ENCODE measurements around the gene HIPK3.

Gene HIPK3

GRCh38 chr11:33394431-33395109, 137.4 kb downstream of the HIPK3 start:
- DNase-seq (ENCODE audit: low spot score), result no peak

GRCh38 chr11:33396361-33396760, 139.2 kb downstream of the HIPK3 start:
- DNase-seq (ENCODE audit: low spot score), result no peak

GRCh38 chr11:33399421-33399820, 142.2 kb downstream of the HIPK3 start:
- no peak for DNase-seq (ENCODE audit: low spot score)

- DNase-seq (ENCODE audit: low spot score), result no peak
Observed at GRCh38 chr11:33402066-33402465, 144.9 kb downstream of the HIPK3 start.

- no peak for DNase-seq (ENCODE audit: low spot score)
Observed at GRCh38 chr11:33403344-33403743, 146.2 kb downstream of the HIPK3 start.

GRCh38 chr11:33405834-33406602, 148.8 kb downstream of the HIPK3 start:
- no peak for DNase-seq (ENCODE audit: low spot score)

Data from hematopoietic multipotent progenitor cell treated with erythropoietin and hydrocortisone succinate and interleukin-3 and kit ligand, for 17 days (in vitro differentiated cells).